ENCODE data around the gene RLF. TPM values are rescaled to one million over a fixed set of nuclear protein-coding genes. Genes with fewer than 3 reads are reported as not detected.

Gene RLF
- total RNA-seq, 3 donors from 2014 or later: 11.0 to 21.8 (median 12.2) TPM

DNA sequence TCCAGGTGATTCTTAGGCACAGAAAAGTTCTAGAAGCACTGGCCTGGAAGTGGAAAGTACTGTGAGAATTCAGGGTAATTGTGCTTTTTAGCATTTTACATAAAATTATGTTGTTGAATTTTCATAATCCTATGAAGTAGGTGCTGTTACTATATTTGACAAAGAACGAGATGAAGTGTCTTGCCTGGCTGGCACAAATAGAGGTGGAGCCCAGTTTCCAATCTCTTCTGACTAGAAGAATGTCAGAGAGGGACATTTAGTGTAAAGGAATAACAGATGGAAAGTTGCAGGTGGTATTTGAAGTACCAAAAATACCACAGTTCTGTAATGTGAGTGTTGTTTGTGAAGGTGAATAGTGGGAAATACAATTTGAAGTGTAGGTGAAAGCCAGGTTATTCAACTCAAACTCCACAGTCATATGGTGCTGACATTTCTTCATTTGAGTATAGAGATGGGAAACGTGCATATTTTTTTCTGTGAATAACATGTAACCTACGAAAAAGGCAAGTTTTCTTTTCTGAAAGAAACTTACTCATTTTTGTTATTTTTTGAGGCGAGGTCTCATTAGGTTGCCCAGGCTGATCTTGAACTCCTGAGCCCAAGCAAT, 83.1 kb downstream of the RLF start:
- Histone ChIP-seq H3K4me3 (no peak overlapping the region), H3K4me1 (ENCODE audit: low read depth) (no peaks in the 10 kb centered on the region), H3K36me3 (ENCODE audit: low read depth) (no peaks in the 10 kb centered on the region), H3K9me3 (no peaks in the 10 kb centered on the region)
- TF ChIP-seq, protein P1, sequence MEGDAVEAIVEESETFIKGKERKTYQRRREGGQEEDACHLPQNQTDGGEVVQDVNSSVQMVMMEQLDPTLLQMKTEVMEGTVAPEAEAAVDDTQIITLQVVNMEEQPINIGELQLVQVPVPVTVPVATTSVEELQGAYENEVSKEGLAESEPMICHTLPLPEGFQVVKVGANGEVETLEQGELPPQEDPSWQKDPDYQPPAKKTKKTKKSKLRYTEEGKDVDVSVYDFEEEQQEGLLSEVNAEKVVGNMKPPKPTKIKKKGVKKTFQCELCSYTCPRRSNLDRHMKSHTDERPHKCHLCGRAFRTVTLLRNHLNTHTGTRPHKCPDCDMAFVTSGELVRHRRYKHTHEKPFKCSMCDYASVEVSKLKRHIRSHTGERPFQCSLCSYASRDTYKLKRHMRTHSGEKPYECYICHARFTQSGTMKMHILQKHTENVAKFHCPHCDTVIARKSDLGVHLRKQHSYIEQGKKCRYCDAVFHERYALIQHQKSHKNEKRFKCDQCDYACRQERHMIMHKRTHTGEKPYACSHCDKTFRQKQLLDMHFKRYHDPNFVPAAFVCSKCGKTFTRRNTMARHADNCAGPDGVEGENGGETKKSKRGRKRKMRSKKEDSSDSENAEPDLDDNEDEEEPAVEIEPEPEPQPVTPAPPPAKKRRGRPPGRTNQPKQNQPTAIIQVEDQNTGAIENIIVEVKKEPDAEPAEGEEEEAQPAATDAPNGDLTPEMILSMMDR (IDR thresholded peaks at IDR 0.05): no peak
- no peak for DNase-seq
- intact Hi-C loops (cut with DNase I, micrococcal nuclease): no loop called here
- ATAC-seq: no peak

DNA sequence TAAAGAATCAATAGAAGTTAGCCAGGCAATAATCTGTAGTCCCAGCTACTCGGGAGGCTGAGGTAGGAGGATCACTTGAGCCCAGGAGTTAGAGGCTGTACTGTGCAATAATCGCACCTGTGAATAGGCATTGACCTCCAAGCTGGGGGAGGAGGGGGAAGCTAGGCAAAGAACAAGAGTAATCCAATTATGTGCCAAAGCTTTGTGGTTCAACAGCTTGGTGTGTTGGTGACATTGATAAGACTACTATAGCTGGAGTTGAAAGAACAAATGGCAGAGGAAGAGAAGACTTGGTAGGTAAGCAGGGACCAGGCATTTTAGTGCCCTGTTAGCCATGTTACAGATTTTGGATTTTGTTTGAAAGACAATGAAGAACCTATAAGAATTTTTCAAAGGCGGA, 84.5 kb downstream of the RLF start:
- intact Hi-C loops (cut with DNase I, micrococcal nuclease): no loop called here
- no peak overlapping the region for H3K4me3 ChIP-seq
- H3K36me3 ChIP-seq (ENCODE audit: low read depth): no peaks in the 10 kb centered on the region
- TF ChIP-seq, protein P1 (IDR thresholded peaks at IDR 0.05): no peak
- ATAC-seq (no peak), DNase-seq (no peak)
- H3K9me3 ChIP-seq: no peaks in the 10 kb centered on the region
- no peaks in the 10 kb centered on the region for H3K4me1 ChIP-seq (ENCODE audit: low read depth)

DNA sequence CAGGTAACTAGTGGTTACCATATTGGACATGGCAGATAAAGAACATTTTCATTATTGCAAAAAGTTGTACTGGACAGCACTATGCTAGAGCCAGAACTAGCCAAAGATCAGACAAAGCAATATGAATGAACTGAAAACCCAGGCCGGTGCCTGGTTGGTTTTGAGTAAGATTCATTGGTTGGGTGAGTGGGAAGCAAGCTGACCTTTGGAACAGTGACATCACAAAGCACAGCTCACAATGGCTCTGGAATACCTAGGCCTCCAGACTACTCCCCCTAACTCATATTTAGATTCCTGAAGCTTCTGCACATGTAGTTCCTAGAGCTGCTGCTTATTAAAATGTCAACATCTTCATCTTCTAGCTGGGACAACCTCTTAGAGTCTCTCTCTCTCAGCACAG, 86.5 kb downstream of the RLF start, which contains the start of gene TMCO2:
Gene TMCO2 (plus strand): TSS at position 283 of the 400 bp plus-strand sequence. CDS start 57 bp downstream, at position 340.
- Histone ChIP-seq H3K9me3 (no peaks in the 10 kb centered on the region), H3K4me3 (no peak within 1 kb of the TSS), H3K36me3 (ENCODE audit: low read depth) (no peaks in the 10 kb centered on the region), H3K4me1 (ENCODE audit: low read depth) (no peaks in the 10 kb centered on the region)
- ATAC-seq (peak; percentile 33), DNase-seq (no peak)
- TF ChIP-seq, protein P1 (IDR thresholded peaks at IDR 0.05): no peak
- intact Hi-C loops (cut with DNase I, micrococcal nuclease): no loop called here

DNA sequence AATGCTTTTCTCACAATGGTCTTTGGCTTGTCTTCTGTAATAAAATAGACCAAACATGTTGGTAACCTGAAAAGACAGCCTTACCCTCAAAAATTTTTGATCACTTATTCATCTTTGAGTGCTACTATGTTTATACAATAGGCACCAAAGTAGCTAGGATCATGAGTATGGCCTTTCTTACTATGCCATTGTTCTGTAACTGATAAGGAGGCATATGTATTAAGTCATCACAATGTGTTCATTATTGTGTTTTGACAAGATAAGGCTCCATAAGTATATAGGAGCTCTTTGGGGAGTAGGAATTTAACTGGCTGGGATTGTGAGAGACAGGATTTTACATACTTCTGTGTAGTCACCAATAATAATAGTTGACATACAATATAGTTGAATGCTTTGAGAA, 87.2 kb downstream of the RLF start:
- intact Hi-C loops (cut with DNase I, micrococcal nuclease): no loop called here
- Histone ChIP-seq H3K4me1 (ENCODE audit: low read depth) (no peaks in the 10 kb centered on the region), H3K4me3 (no peak overlapping the region), H3K9me3 (no peaks in the 10 kb centered on the region), H3K36me3 (ENCODE audit: low read depth) (no peaks in the 10 kb centered on the region)
- ATAC-seq (no peak), DNase-seq (no peak)
- TF ChIP-seq, protein P1 (IDR thresholded peaks at IDR 0.05): no peak

DNA sequence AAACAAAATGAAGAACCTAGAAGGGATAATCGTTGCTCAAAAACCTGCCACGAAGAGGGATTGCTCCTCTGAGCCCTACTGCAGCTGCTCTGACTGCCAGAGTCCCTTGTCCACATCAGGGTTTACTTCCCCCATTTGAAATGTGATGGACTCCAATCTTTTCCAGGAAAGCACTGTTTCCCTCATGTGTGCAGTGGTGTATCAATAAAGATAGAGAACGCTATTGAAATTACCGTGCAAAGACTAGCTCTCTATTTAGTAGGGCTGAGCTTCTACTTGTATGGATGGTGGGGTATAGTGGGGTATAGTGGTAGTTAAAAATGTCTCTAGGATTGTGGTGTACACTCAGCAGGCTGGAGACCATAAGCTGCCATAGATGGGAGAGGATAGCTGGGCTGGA, 90.3 kb downstream of the RLF start:
- Histone ChIP-seq H3K36me3 (ENCODE audit: low read depth) (no peaks in the 10 kb centered on the region), H3K4me3 (no peak overlapping the region), H3K9me3 (no peaks in the 10 kb centered on the region), H3K4me1 (ENCODE audit: low read depth) (no peaks in the 10 kb centered on the region)
- ATAC-seq (no peak), DNase-seq (no peak)
- intact Hi-C loops (cut with DNase I, micrococcal nuclease): loop anchor here in 1 of 2 donors (10.0 kb wide), 1 partner anchor 87 kb away; the partner anchor contains the start of gene RLF
- TF ChIP-seq, protein P1 (IDR thresholded peaks at IDR 0.05): no peak

Data from mucosa of descending colon (tissue), 3 donors.